Measurements from ENCODE around the gene HDAC9.

HDAC9 gene

GRCh38 chr7:18820981-18821380 lies 325.4 kb downstream of the HDAC9 start:
- TF ChIP-seq CREB5 (CRISPR knock-in tag; IDR thresholded peaks at IDR 0.05; ENCODE audit: low read depth) = no peak
- no peak for TF ChIP-seq SNAI2 (CRISPR knock-in tag; IDR thresholded peaks at IDR 0.05)
- TF ChIP-seq TSHZ2 (CRISPR knock-in tag; IDR thresholded peaks at IDR 0.05) = no peak
- TF ChIP-seq ARNTL (CRISPR knock-in tag; IDR thresholded peaks at IDR 0.05; ENCODE audit: borderline replicate concordance, low read depth) = no peak
- no peak for TF ChIP-seq RARB (CRISPR knock-in tag; IDR thresholded peaks at IDR 0.05)
- TF ChIP-seq OSR1 (CRISPR knock-in tag; IDR thresholded peaks at IDR 0.05) = no peak
- TF ChIP-seq ZNF565 (CRISPR knock-in tag; conservative IDR thresholded peaks at IDR 0.05; ENCODE audit: low read depth) = no peak
- ATAC-seq = no peak

GRCh38 chr7:18821554-18821953 lies 326.0 kb downstream of the HDAC9 start:
- no peak for TF ChIP-seq ZNF70 (CRISPR knock-in tag; IDR thresholded peaks at IDR 0.05)
- no peak for TF ChIP-seq GLIS3 (CRISPR knock-in tag; IDR thresholded peaks at IDR 0.05)
- no peak for TF ChIP-seq TOX (CRISPR knock-in tag; IDR thresholded peaks at IDR 0.05; ENCODE audit: borderline replicate concordance)
- no peak for TF ChIP-seq TCF4 (CRISPR knock-in tag; IDR thresholded peaks at IDR 0.05; ENCODE audit: borderline replicate concordance)
- TF ChIP-seq CSRNP3 (CRISPR knock-in tag; IDR thresholded peaks at IDR 0.05) = no peak
- no peak for TF ChIP-seq ZFP3 (CRISPR knock-in tag; IDR thresholded peaks at IDR 0.05)
- TF ChIP-seq ZNF8 (CRISPR knock-in tag; IDR thresholded peaks at IDR 0.05) = no peak
- TF ChIP-seq OSR1 (CRISPR knock-in tag; IDR thresholded peaks at IDR 0.05) = no peak
- TF ChIP-seq CREB5 (CRISPR knock-in tag; IDR thresholded peaks at IDR 0.05; ENCODE audit: low read depth) = no peak
- TF ChIP-seq ISL1 (CRISPR knock-in tag; IDR thresholded peaks at IDR 0.05) = no peak
- TF ChIP-seq ZNF565 (CRISPR knock-in tag; conservative IDR thresholded peaks at IDR 0.05; ENCODE audit: low read depth) = no peak
- no peak for TF ChIP-seq SNAI2 (CRISPR knock-in tag; IDR thresholded peaks at IDR 0.05)
- no peak for TF ChIP-seq ESRRG (CRISPR knock-in tag; IDR thresholded peaks at IDR 0.05)
- TF ChIP-seq PATZ1 (CRISPR knock-in tag; IDR thresholded peaks at IDR 0.05; ENCODE audit: borderline replicate concordance) = no peak
- TF ChIP-seq ARNTL (CRISPR knock-in tag; IDR thresholded peaks at IDR 0.05; ENCODE audit: borderline replicate concordance, low read depth) = no peak
- TF ChIP-seq ZC3H10 (CRISPR knock-in tag; IDR thresholded peaks at IDR 0.05) = no peak
- no peak for TF ChIP-seq ZFP30 (CRISPR knock-in tag; IDR thresholded peaks at IDR 0.05)
- TF ChIP-seq TSHZ2 (CRISPR knock-in tag; IDR thresholded peaks at IDR 0.05) = no peak
- no peak for TF ChIP-seq POU6F1 (CRISPR knock-in tag; IDR thresholded peaks at IDR 0.05; ENCODE audit: borderline replicate concordance, low read depth)
- ATAC-seq = no peak

Data from SK-N-SH treated with all-trans-retinoic acid at 6 μM for 48 hours (cell line).